Astrocyte of the cerebellum (primary cell): ENCODE data around the gene C10orf90.

Experiments used
- DNase-seq: peaks from one replicate; pipeline ENCODE4 v3.0.0-alpha.2; 2011; ENCODE audit warnings: low read depth
- H3K4me3 ChIP-seq: 2 replicates; pipeline ENCODE4 v1.5.1; 2011; ENCODE audit warnings: mild to moderate bottlenecking, low read depth, low read length, moderate library complexity
- CTCF ChIP-seq: IDR thresholded peaks from 2 replicates; pipeline ENCODE4 v1.5.1; 2012; ENCODE audit warnings: low read length, low read depth, moderate library complexity, mild to moderate bottlenecking; ENCODE audit errors: missing control alignments
- in situ Hi-C: cut with HindIII; loops from 2 replicates; pipeline ENCODE4 v1.10.0; 2017; ENCODE audit warnings: low sequenced_read_pairs

The C10orf90 gene

GRCh38 chr10:126617733-126618132 lies 52.8 kb downstream of the C10orf90 start:
- in situ Hi-C loops = no loop called here

GRCh38 chr10:126617208-126617607 lies 53.3 kb downstream of the C10orf90 start:
- TF ChIP-seq CTCF = no peak
- H3K4me3 ChIP-seq = no peak overlapping the region
- in situ Hi-C loops = no loop called here
- no peak for DNase-seq

More at GRCh38 chr10:126617733-126618132, 52.8 kb downstream of the C10orf90 start:
- H3K4me3 ChIP-seq = no peak overlapping the region
- no peak for TF ChIP-seq CTCF
- DNase-seq = no peak

- DNase-seq = no peak
- TF ChIP-seq CTCF = no peak
- in situ Hi-C loops = no loop called here
- no peak overlapping the region for H3K4me3 ChIP-seq
Measured at GRCh38 chr10:126616737-126617136, 53.8 kb downstream of the C10orf90 start.

- TF ChIP-seq CTCF = no peak
- H3K4me3 ChIP-seq = no peak overlapping the region
- DNase-seq = no peak
- in situ Hi-C loops = no loop called here
Measured at GRCh38 chr10:126611303-126611702, 59.2 kb downstream of the C10orf90 start.

- in situ Hi-C loops = no loop called here
- no peak for TF ChIP-seq CTCF
- no peak for DNase-seq
- H3K4me3 ChIP-seq = no peak overlapping the region
Measured at GRCh38 chr10:126609566-126609965, 60.9 kb downstream of the C10orf90 start.

GRCh38 chr10:126599949-126600682 lies 70.4 kb downstream of the C10orf90 start:
- DNase-seq = no peak
- TF ChIP-seq CTCF = no peak
- H3K4me3 ChIP-seq = no peak overlapping the region

More at GRCh38 chr10:126599949-126600682, 70.4 kb downstream of the C10orf90 start:
- in situ Hi-C loops = loop anchor here (5.0 kb wide), 1 partner anchor 52 kb away; no protein-coding TSS in a partner anchor
